GM12865 (cell line): Measurements from ENCODE around the gene FKBP1C.
"Not testable (repeated sequence)": the region's sequence is repeated elsewhere in the genome, so short reads cannot be mapped to it uniquely, and the experiment has no call there.

Experiments
- DNase-seq: peaks from one replicate; pipeline ENCODE4 v3.0.0; 2010; ENCODE audit warnings: low read depth
- H3K4me3 ChIP-seq: 2 replicates; pipeline ENCODE4 v1.5.1; 2011; ENCODE audit warnings: mild to moderate bottlenecking, low read depth, low read length, control low read depth
- CTCF ChIP-seq: IDR thresholded peaks from 2 replicates; pipeline ENCODE4 v1.5.1; 2011; ENCODE audit warnings: low read length, control low read depth, low read depth, inconsistent platforms; ENCODE audit not compliant: insufficient read depth; ENCODE audit errors: missing control alignments

The FKBP1C gene

GRCh38 chr6:63197741-63198140 lies 13.5 kb upstream of the FKBP1C start:
- no peak overlapping the region for H3K4me3 ChIP-seq
- DNase-seq, result no peak
- TF ChIP-seq CTCF, result no peak

- TF ChIP-seq CTCF, result no peak
- H3K4me3 ChIP-seq, result no peak overlapping the region
- no peak for DNase-seq
Observed at GRCh38 chr6:63213325-63213724, 2.1 kb downstream of the FKBP1C start.

- H3K4me3 ChIP-seq, result no peak overlapping the region
- DNase-seq, result no peak
- TF ChIP-seq CTCF, result no peak
Observed at GRCh38 chr6:63214816-63215215, 3.5 kb downstream of the FKBP1C start.

- no peak for TF ChIP-seq CTCF
- H3K4me3 ChIP-seq, result no peak overlapping the region
- no peak for DNase-seq
Observed at GRCh38 chr6:63224179-63224578, 12.9 kb downstream of the FKBP1C start.

- not testable (repeated sequence) for DNase-seq, H3K4me3 ChIP-seq
Observed at GRCh38 chr6:63225987-63226386, 14.7 kb downstream of the FKBP1C start.

- H3K4me3 ChIP-seq, DNase-seq: not testable (repeated sequence)
Observed at GRCh38 chr6:63227928-63228894, 16.9 kb downstream of the FKBP1C start.

GRCh38 chr6:63230027-63230426 lies 18.8 kb downstream of the FKBP1C start:
- H3K4me3 ChIP-seq, DNase-seq: not testable (repeated sequence)

GRCh38 chr6:63230511-63230910 lies 19.2 kb downstream of the FKBP1C start:
- not testable (repeated sequence) for DNase-seq, H3K4me3 ChIP-seq

- H3K4me3 ChIP-seq, result no peak overlapping the region
- no peak for TF ChIP-seq CTCF
- DNase-seq, result peak; percentile 1
Observed at GRCh38 chr6:63236398-63236817, 25.1 kb downstream of the FKBP1C start.
